ENCODE measurements around the gene KCNQ1. TPM values are rescaled to one million over a fixed set of nuclear protein-coding genes. Genes with fewer than 3 reads are reported as not detected.

KCNQ1 gene
- total and polyA plus RNA-seq, 9 of the 15 experiments (the other 6 are each of a cell fraction or from before 2014, with no cell fraction given), result 0.44 TPM; not detected in 8

DNA sequence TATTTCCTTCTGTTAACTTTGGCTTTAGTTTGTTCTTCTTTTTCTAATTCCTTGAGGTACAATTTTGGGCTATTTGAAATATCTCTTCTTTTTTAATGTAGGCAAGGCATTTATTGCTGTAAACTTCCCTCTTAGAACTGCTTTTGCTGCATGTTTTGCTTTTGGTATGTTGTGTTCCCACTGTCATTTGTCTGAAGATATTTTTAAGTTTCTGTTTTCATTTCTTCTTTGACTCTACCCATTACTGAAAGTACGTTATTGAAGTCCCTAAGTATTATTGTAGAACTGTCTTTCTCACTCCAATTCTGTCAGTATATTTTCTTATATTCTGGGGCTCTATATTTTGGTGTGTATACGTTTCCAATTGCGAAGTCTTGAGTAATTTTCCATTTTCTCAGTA is 177.1 kb downstream of the KCNQ1 start (continued):
- TF ChIP-seq ZNF239 (CRISPR knock-in tag; IDR thresholded peaks at IDR 0.05), result no peak
- TF ChIP-seq WHSC1 (IDR thresholded peaks at IDR 0.05; ENCODE audit: low read length), result no peak

DNA sequence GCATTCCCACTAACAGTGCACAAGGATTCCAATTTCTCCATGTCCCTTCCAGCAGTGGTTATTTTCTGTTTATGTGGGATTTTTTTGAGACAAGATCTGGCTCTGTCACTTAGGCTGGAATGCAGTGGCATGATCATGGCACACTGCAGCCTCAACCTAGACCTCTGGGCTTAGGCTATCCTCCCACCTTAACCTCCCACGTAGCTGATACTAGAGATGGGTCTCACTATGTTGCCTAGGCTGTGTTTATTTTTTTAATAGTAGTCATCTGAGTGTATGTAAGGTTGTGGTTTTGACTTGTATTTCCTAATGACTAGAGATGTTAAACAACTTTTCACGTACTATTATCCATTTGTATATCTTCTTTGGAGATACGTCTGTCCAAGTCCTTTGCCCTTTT is 180.4 kb downstream of the KCNQ1 start:
- DNase-seq (ENCODE audit: extremely low read depth in 1 of 4, low spot score in 3 of 4), result no peak
- in situ Hi-C loops (cut with MboI) (no loop called here), intact Hi-C loops (cut with micrococcal nuclease) (no loop called here)
- Histone ChIP-seq H3K36me3 (ENCODE audit: control insufficient read depth, insufficient read depth, low read length) (no peaks in the 10 kb centered on the region), H3K27me3 (ENCODE audit: control insufficient read depth in 2 of 2, insufficient read depth in 2 of 2, low read length in 2 of 2) (no peaks in the 10 kb centered on the region; a peak in 1 of 5 replicates), H3K27ac (ENCODE audit: extremely low read depth, low read depth, low read length) (no peak overlapping the region), H4K20me1 (replicated peaks; ENCODE audit: control insufficient read depth, insufficient read depth, low read length) (no peaks in the 10 kb centered on the region), H3K79me2 (ENCODE audit: control insufficient read depth, insufficient read depth, low read length) (no peaks in the 10 kb centered on the region), H3K4me1 (replicated peaks in 1 of 2; ENCODE audit: control insufficient read depth in 2 of 2, insufficient read depth in 2 of 2, low read length in 2 of 2) (no peaks in the 10 kb centered on the region), H3K4me3 (no peak overlapping the region), H3K9ac (ENCODE audit: insufficient read depth in 1 of 2, low read depth in 2 of 2, low read length in 2 of 2) (no peak overlapping the region), H3K9me1 (ENCODE audit: control insufficient read depth, insufficient read depth, low read length) (no peaks in the 10 kb centered on the region), H3K4me2 (ENCODE audit: insufficient read depth, low read length) (no peak overlapping the region), H2AFZ (ENCODE audit: low read depth, low read length) (no peak overlapping the region), H3K9me3 (replicated peaks; ENCODE audit: control insufficient read depth, insufficient read depth, low read depth, low read length) (peaks cover 4% of the 10 kb centered on the region; the same call in 1 of the 2 replicates)
- no peak for FAIRE-seq
- ChIA-PET CTCF (ENCODE audit: low intra/inter-chr PET ratio) (no interaction called here), POLR2A (no interaction called here)
- BruUV-seq (replicated peaks), result no TSS peak
- no peak for ATAC-seq
- 0% methylated on average over 3 of the region's 3 CpGs for WGBS (ENCODE audit: insufficient coverage, low coverage, missing lambda C conversion rate)
- TF ChIP-seq BCL6 (CRISPR knock-in tag; IDR thresholded peaks at IDR 0.05) (no peak), RBM22 (IDR thresholded peaks at IDR 0.05; ENCODE audit: low read depth, low read length, poor library complexity, severe bottlenecking) (no peak), ZNF224 (CRISPR knock-in tag; IDR thresholded peaks at IDR 0.05) (no peak), ARID2 (IDR thresholded peaks at IDR 0.05) (no peak), GABPB1 (CRISPR knock-in tag; IDR thresholded peaks at IDR 0.05) (no peak), NBN (IDR thresholded peaks at IDR 0.05; ENCODE audit: low read depth) (no peak), HDAC6 (IDR thresholded peaks at IDR 0.05; ENCODE audit: low read depth, low read length) (no peak), ETS2 (tag; IDR thresholded peaks at IDR 0.05; ENCODE audit: borderline replicate concordance, poor library complexity, severe bottlenecking) (no peak), NFIC (IDR thresholded peaks at IDR 0.05) (no peak), CEBPG (CRISPR knock-in tag; IDR thresholded peaks at IDR 0.05) (no peak), CEBPG (tag; conservative IDR thresholded peaks at IDR 0.05 in 1 of 2, IDR thresholded peaks at IDR 0.05 in 1 of 2) (no peak), ZSCAN29 (IDR thresholded peaks at IDR 0.05) (no peak)
- TF ChIP-seq, protein P1, sequence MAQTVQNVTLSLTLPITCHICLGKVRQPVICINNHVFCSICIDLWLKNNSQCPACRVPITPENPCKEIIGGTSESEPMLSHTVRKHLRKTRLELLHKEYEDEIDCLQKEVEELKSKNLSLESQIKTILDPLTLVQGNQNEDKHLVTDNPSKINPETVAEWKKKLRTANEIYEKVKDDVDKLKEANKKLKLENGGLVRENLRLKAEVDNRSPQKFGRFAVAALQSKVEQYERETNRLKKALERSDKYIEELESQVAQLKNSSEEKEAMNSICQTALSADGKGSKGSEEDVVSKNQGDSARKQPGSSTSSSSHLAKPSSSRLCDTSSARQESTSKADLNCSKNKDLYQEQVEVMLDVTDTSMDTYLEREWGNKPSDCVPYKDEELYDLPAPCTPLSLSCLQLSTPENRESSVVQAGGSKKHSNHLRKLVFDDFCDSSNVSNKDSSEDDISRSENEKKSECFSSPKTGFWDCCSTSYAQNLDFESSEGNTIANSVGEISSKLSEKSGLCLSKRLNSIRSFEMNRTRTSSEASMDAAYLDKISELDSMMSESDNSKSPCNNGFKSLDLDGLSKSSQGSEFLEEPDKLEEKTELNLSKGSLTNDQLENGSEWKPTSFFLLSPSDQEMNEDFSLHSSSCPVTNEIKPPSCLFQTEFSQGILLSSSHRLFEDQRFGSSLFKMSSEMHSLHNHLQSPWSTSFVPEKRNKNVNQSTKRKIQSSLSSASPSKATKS (CRISPR knock-in tag; IDR thresholded peaks at IDR 0.05), result no peak
- TF ChIP-seq, protein P2, sequence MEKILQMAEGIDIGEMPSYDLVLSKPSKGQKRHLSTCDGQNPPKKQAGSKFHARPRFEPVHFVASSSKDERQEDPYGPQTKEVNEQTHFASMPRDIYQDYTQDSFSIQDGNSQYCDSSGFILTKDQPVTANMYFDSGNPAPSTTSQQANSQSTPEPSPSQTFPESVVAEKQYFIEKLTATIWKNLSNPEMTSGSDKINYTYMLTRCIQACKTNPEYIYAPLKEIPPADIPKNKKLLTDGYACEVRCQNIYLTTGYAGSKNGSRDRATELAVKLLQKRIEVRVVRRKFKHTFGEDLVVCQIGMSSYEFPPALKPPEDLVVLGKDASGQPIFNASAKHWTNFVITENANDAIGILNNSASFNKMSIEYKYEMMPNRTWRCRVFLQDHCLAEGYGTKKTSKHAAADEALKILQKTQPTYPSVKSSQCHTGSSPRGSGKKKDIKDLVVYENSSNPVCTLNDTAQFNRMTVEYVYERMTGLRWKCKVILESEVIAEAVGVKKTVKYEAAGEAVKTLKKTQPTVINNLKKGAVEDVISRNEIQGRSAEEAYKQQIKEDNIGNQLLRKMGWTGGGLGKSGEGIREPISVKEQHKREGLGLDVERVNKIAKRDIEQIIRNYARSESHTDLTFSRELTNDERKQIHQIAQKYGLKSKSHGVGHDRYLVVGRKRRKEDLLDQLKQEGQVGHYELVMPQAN (IDR thresholded peaks at IDR 0.05; ENCODE audit: borderline replicate concordance), result no peak
- TF ChIP-seq, protein P3, sequence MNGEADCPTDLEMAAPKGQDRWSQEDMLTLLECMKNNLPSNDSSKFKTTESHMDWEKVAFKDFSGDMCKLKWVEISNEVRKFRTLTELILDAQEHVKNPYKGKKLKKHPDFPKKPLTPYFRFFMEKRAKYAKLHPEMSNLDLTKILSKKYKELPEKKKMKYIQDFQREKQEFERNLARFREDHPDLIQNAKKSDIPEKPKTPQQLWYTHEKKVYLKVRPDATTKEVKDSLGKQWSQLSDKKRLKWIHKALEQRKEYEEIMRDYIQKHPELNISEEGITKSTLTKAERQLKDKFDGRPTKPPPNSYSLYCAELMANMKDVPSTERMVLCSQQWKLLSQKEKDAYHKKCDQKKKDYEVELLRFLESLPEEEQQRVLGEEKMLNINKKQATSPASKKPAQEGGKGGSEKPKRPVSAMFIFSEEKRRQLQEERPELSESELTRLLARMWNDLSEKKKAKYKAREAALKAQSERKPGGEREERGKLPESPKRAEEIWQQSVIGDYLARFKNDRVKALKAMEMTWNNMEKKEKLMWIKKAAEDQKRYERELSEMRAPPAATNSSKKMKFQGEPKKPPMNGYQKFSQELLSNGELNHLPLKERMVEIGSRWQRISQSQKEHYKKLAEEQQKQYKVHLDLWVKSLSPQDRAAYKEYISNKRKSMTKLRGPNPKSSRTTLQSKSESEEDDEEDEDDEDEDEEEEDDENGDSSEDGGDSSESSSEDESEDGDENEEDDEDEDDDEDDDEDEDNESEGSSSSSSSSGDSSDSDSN (IDR thresholded peaks at IDR 0.05; ENCODE audit: borderline replicate concordance in 1 of 2, low read depth in 2 of 2, low read length in 2 of 2), result no peak
